ENCODE measurements around the gene SVBP.
A peak's percentile ranks its signal among the peaks of the same experiment; 100 is the strongest.

SVBP gene

DNA sequence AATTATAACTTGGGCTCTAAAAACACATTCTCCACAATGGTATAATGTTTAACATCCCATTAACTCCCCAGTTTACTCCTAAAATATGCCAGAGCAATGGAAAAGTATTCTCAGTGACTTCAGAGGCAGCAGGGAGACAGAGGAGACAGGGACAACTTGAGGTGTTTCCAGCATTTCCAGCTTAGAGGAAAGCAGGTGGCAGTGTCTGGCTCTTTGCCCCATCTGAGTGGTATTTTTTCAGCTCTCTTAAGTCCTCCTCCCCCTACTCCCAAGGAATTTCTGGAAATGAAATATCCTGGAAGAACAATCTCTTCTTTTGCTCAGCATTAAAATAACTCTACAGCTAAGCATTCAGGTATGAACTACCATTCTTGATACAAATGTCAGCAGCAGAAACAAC, 11.0 kb downstream of the SVBP start:
- DNase-seq (ENCODE audit: low read depth in 2 of 2), result no peak

DNA sequence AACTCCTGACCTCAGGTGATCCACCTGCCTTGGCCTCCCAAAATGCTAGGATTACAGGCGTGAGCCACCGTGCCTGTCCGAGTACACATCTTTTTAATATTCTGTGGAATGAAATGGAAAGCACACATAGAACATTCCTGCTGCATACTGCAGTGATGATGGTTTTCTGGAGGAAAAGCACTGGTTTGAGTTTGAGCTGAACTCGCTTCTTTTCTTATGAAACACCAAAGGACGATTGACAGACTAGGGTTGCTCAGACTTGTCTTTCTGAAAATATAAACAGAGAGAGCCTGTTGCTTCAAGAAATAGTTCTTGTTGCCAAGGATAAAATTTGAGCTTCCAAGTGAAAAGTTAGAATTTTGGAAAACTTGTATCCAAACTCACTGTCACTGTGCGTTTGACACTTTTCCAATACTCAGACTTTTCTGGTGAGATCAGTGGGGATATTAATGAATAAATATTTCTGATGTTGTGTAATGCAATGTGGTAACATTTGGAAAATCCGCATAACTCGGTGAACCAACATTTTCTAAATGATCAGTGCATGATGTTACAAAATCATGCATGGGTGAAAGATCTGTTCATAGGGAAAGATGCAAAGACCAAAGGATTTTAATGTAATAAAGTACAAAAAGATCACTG, 15.2 kb downstream of the SVBP start:
- no peak for DNase-seq (ENCODE audit: low read depth in 2 of 2)

DNA sequence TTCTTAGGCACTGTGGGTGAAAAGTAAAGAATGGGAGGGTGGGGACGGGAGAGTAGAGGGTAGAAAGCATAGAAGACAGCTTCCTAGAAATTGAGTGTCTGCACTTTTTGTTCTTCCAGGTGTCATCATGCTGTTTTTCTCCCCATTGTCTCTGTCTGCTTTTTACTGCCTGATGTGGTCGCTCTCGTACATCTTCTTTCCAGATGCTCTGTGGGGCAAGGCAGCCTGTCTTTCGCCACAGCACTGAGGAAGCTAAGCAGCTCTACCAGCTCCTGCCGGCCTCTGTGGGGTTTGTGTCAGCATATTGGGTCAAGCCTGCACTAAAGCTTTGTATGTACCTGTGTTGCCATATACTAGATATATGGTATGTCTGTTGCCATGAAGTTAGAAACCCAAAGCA, 19.2 kb downstream of the SVBP start:
- no peak for DNase-seq (ENCODE audit: low read depth in 2 of 2)

DNA sequence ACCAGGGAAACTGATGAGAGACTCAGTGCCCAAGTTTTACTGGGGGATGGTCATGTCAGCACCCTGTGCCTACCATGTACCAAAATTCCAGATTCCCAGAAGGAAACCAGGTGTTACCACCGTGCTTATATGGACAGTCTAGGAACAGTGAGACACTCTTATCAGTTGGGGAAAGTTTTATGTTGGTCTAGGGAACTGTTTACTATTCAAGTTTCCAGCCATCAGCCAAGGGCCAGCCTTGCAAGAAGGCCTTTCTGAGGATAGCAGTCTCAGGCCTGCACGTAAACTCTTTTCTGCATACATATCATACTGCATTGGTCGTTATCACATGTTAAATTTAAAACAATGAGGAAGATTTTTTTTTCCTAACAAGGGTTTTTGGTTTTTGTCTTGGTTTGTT, 19.8 kb downstream of the SVBP start:
- DNase-seq (ENCODE audit: low read depth in 2 of 2), result no peak

DNA sequence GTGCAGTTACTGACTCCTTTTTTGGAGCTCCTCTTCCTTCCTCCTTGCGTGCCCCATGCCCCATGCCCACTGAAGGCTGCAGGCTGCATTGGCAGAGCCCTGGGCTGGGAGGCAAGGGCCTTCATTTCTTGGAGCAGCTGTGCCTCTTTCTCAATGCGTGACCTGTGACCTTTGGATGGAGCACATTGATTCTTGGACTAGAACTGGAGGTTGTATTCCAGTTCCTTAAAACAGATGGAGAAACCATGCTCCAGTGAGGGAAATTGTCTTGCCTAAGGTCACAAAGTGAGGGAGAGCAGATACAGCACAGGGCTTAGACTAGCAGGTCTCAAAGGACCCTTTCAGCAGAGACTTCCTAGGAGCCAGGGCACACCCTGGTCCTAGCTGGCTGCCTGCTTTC, 23.4 kb downstream of the SVBP start:
- DNase-seq (ENCODE audit: low read depth in 2 of 2), result no peak

DNA sequence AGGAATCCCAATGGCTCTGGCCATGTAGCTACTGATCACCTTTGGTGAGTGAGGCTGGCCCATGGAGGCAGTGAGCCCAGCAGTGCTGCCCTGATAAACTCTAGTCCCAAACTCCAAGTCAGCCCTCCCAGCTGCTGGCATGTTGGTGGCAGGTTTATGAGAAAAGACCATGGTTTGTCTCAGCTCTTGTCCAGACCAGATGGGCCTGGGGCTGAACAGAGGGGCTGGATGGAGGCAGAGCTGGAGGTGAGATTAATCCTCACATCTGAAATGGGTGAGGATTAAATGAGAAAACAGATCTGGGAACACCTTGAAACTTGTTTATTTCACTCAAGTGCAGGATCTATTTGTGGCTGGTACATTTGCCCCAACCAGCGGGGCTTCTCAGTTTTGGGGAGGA, 29.2 kb downstream of the SVBP start:
- no peak for DNase-seq (ENCODE audit: low read depth in 2 of 2)

DNA sequence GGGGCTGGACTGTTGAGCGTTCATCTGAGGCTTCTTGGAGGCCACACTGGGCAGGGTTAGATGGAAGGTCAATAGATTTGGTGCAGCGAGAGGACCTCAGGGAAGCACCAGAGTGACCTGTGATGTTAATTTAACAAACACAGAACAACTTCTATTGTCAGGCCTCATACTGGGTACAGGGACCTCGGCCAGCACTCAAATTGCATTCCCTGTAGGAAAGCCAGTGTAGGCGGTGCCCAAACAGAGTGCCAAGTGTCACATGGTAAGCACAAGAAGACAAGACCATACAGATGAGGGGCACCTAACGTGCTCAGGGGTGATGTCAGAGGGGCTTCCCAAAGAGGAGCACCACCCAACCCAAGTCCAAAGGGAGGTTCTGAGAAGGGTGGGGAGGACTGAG, 31.1 kb downstream of the SVBP start:
- DNase-seq (ENCODE audit: low read depth in 2 of 2), result no peak

DNA sequence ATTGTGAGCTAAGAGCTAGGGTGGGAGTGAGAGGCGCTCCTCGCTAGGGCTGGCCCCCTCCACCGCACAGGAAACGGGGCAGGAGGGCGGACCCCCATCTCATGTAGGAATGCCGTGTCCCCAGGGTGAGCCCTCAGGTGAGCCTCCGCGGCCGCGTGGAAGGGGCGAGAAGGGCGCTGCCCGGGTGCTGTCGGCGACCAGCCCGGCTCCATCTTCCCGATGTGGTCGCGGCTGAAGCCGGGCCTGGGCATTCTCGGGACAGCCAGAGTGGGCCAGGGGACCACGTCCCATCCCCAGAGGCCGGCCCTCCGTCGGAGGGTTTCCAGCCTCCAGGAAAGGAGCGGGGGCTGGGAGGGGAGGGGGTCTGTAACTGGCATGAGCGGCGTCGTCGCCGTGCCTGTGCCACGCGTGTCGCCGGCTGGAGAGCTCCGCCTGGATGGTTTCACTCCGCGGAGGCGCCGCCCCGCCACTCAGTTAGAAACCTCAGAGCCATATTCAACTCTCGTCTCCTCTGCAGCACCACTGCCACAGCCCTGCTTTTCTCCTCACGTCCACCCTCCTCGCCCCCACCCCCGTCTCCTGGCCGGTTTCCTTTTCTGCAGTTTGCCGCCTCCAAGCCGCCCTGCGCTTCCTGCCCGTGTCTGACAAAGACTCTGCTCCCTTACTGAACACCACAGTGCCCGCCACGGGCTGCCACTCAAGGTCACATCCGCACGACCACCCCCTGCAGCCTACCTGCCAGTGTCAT, 32.1 kb downstream of the SVBP start, which contains the start of gene TMEM269:
TMEM269 (plus strand) TSS at position 46 of the 748 bp plus-strand sequence. CDS start 4,903 bp downstream, outside the sequence.
- DNase-seq (ENCODE audit: low read depth in 2 of 2), result peak in 1 of 2 experiments; percentile 28

DNA sequence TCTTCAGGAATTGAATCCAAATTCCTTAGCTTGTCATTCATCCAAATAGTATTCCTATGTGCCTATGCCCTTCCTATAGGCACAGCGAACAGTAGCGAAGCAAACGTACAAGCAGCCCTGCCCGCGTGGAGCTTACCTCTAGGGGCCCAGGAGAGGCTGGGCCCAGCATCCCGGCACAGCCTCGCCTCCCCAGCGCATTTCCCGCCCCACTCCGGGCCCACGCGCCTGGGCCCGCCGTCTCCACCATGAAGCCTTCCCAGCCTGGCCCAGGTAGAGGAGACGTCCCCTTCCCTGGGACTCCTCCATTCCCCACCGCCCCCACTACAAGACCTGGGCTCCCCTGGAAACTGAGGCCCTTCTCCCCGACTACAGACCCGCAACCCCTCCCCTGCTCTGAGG, 32.7 kb downstream of the SVBP start:
- no peak for DNase-seq (ENCODE audit: low read depth in 2 of 2)

DNA sequence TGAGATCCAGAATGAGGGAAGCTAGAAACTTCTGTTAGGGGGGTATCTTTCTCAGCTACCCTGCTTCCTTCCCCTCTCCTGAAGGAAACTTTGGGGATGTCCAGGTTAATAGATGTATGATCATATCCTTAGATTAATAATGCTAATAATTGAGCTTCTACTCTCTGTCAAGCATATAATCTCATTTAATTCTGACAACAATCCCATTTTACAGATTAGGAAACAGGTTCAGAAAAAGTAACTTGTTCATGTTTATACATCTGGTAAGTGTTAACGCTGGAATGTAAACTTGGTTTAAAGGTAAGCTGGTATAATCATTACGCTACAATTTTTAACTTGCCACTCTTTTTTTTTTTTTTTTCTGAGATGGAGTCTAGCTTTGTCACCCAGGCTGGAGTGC, 34.1 kb downstream of the SVBP start:
- no peak for DNase-seq (ENCODE audit: low read depth in 2 of 2)

DNA sequence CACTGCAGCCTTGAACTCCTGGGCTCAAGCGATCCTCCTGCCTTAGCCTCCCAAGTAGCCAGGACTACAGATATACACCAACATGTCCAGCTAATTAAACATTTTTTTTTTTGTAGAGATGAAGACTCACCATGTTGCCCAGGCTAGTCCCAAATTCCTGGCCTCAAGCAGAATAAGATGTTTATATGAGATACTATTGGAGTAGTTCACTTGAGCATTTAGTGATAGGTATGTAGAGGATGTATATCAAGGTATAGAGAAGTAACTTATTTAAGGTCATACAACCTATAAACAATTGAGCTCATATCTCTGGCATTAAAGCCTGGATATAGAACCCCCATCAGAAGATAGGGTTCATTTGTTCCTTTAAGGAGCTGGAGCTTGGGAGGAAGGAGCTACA, 37.0 kb downstream of the SVBP start:
- DNase-seq (ENCODE audit: low read depth in 2 of 2), result no peak

DNA sequence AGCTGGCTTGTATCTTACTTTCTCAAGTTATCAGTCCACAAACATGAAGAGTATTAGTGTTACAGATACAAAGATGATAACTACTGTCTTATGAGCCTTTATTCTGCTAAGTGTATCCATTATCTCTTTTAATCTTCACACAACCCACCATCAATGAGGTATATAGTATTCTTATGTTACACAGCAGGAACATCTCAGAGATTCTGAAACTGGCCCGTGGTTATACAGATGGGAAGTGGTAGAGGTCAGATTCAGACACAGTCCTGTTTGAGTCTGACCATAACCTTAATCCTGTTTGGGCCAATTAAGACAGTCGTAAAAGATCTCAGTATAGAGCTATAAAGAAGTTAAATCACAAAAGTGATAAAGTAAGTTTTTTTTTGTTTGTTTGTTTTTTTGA, 37.5 kb downstream of the SVBP start:
- DNase-seq (ENCODE audit: low read depth in 2 of 2), result no peak

DNA sequence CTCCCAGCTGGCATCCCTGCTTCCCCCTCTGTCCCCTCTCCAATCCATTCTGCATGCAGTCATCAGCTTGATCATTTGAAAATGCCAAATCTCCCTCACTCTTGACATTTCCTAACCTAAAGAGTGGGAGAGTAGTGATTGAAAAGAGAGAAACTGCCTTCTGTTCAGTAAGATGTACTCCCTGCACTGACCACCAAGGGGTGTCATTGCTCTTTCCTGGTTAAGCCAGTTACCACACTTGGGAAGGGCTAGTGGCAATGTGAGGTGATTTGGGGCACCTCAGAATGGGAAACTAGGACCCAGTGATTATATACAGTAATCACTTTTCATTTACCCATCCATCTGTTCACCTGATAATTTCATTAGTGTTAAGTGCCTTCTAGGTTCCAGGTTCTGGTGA, 39.3 kb downstream of the SVBP start:
- DNase-seq (ENCODE audit: low read depth in 2 of 2), result peak in 1 of 2 experiments; percentile 9

DNA sequence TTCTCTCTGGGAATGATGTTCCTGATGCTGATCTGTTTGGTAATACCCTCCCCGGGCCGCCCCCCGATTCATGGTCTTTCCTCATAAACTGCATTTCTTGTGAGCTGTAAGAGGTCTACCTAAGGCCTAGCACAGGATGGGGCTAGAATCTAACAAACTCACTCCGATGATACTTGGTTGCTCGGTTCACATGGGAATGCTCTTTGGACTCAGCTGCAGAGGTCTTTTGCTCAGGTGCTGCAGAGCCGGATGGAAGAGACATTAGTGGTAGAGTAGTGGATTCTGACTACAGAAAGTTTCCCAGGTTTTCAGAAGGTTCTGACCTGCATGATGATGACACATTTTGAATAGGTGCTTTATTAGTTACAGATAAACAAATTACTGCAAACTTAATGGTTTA, 40.7 kb downstream of the SVBP start:
- DNase-seq (ENCODE audit: low read depth in 2 of 2), result no peak

DNA sequence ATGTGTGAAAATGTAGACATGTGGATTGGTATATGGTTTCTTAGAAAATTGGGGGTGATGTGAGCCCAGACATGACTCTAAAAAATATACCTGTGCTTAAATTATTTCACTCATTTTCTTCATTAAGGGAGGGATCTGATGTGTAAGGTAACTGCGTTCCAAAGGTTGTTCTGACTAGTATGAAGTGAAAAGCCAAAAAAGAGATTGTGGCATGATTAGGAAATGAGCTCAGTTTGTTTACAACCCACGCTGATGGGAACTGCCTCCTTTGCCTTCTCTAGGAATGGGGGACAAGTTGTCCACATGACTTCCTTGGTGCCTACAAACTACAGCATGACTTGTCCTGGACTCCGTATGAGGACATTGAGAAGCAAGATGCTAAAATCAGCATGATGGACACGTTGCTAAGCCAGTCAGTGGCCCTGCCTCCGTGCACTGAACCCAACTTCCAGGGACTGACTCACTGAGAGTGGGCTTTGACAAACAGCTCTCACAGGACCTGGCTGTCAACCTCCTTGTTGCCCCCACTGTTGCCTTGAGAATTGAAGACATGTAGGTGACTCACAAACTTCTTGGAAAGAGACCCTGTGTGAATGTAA, 42.2 kb downstream of the SVBP start:
- DNase-seq (ENCODE audit: low read depth in 2 of 2), result no peak

DNA sequence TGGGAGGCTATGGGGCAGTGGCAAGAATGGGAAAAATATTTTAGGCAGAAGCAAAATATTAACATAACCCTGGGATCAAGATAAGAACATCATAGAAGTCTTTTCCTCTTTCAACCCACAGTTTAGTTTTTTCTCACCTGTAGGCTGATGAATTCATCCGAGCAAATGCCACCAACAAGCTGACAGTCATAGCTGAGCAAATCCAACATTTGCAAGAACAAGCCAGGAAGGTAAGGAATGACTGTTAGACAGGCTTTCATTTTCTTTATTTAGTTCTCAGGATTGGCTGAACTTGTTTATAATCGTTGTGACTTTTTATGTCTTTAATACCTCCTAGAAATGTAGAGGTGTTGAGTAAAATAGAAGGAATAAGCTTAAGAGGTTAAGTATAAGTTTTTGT, 43.8 kb downstream of the SVBP start:
- no peak for DNase-seq (ENCODE audit: low read depth in 2 of 2)

DNA sequence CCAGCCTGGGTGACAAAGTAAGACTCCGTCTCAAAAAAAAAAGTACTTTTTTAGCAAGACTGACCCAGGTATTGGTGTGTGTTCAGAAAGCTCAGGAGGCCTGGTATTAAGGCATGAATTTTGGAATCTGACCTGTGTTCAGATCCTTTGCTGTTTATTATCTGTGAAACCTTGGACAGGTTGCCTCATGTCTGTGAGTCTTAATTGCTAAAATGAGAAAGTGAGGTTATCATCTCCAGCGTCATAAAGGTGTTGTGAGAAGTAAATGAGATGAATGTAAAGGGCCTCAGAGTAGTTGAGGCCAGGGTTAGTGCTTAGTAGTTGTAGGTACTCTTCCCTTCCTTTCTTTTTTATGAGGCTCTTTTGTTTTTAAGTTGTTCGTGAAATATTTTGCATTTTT, 47.4 kb downstream of the SVBP start:
- no peak for DNase-seq (ENCODE audit: low read depth in 2 of 2)

DNA sequence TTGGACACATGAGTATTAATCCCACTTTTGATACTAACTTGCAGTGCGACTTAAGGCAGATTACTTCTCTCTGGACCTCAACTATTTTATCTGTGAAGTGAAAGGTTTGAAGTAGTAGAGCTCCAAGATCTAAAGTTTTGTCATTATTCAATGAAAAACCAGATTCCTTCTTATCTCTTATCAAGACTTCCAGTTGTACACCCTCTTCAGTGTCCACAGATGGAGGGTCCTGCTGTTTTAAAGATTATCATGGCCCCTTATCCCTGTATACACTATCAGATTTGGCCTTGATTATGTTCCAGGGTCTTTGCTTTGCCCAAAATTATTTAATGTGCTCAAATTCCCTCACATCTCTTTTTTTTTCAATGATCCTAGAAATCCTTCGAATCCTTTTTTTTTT, 49.0 kb downstream of the SVBP start:
- no peak for DNase-seq (ENCODE audit: low read depth in 2 of 2)

DNA sequence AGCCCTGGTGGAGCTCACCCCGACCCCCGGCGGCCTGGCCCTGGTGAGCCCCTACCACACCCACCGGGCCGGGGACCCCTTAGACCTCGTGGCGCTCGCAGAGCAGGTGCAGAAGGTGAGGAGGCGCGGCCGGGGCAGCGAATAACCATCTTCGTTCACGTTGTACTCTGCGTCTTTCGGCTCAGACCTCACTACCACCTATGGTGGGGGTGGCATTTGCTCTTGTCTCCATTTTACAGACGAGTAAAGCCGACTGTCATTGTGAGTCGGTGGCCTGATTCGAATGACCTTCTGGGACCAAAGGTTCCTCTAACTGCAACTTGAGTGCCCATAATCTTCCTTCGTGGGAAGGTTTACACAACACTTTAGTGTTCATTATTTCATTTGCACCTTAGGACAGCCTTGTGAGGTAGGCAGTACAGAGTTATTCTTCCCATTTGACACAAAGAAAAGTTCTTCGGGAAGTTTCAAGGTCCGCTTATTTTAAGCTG, 49.6 kb downstream of the SVBP start:
- no peak for DNase-seq (ENCODE audit: low read depth in 2 of 2)

DNA sequence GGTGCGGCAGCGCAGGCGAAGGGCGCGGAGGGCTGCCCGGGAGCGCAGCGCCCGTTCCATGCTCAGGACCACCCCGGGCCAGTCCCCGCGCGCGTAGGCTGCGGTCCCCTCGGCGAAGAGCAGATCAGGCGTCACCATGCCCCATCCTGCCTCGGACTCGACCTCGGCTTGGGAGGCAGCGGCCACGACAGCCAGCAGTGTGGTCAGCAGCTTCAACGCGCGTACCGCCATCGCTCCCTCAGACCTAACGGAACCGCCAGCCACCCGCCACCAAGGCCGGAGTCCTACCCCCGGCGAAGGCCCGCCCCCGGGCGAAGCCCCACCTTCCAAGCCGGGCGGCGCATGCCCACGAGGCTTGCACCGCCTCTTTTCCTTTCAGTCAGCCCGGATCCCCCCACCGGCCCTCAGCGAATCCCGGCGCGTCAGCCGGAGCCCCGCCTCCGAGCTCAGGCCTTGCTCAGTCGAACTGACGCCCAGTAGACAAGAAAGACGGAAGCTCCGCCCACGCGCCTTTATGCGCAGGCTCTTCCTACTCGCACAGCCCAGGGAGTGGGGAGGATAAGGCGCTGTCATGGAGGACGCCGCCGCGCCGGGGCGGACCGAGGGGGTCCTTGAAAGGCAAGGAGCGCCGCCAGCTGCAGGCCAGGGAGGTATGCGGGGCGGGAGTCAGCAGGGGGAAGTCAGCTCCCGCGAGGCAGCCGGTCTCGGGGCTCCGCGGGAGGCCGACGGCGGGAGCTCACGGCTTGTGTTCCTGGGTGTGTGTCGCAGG, 50.3 kb downstream of the SVBP start, which contains the start of the genes C1orf50 and P3H1:
C1orf50 (plus strand) TSS at position 509 of the 769 bp plus-strand sequence; CDS start at position 572, 63 bp downstream.
P3H1 (minus strand) TSS at position 288 of the 769 bp plus-strand sequence; CDS start at position 231, 57 bp downstream.
- peak; percentile 99 for DNase-seq (ENCODE audit: low read depth in 2 of 2)

DNA sequence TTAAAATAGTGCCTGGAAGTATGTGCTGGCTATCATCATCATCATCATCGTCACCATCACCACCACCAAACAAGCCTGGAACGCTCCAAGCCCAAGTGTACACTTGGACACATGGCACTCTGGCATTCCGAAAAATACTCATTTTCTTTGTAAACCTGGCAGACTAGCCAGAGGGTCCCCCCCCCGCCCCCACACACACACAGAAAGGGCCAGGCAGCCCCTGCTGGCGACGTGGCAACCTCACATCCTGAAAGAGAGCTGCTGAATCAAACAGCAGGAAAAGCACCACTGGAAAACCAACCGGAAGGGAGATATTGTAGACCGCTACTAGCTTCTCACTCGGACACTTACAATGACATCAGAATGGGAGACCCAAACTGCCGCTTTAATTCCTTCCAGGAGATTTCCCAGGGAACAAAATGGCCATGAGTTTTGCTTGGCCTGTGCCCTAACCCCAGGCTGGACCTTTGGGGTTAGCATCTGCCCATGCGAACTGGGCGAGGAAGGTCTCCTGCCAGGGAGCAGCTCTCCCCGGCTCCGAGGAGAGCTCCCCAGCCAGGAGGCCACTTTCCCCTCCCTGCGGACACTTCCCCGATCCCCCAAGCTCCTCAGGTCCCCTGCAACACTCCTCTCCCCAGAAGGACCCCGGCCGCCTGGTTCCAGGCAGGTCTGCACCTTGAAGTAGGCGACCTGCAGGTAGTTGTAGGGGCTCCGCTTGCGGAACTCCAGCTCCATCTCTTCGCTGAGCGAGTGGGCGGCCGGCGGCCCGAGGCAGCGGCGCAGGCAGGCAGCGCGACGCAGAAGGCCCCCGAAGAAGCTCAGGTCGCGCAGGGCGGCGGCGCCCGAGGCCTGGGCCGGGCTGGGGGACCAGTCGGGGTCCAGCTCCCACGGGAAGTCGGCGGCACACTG, 51.1 kb downstream of the SVBP start:
- DNase-seq (ENCODE audit: low read depth in 2 of 2), result peak in 1 of 2 experiments; percentile 42
